ENCODE data around the gene TUB.

TUB gene

DNA sequence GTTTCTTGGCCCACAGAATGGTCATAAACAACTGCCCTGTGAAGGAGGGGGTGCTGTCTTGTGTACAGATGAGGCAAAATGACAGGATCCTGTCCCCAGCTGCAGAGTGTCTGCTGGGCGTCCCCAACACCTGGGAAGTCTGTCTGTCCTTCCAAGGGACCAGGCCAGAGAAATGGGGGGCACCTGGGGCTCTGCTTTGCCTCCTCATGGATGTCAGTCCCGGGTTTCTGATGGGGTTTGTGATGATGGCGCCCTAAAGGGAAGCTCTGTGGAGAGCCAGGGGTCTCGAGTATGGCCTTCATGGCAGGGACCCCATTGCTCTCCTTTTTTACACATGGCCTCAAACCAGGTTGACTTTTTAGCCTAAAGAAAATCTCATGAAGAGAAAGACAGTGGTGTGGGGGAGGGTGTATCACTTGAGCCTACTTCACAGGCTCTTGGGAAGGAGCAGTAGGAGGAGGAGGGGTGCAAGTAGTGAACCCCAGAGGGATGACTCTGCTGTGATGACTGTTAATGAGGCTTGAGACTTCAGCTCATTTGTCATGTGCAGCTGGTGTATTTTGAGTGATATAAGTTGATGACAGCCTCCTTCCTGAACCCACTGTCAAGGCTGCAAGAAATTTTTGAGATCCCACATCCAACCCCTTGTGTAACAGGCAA, 40.6 kb upstream of the TUB start:
- no peak overlapping the region for H3K9ac ChIP-seq (ENCODE audit: low read length)
- no peaks in the 10 kb centered on the region for H4K20me1 ChIP-seq (ENCODE audit: insufficient read depth, low read length)
- H3K4me2 ChIP-seq (ENCODE audit: low read depth, low read length), result no peak overlapping the region
- no peaks in the 10 kb centered on the region for H3K36me3 ChIP-seq (replicated peaks; ENCODE audit: insufficient read depth, low read length)
- H3K9me2 ChIP-seq (replicated peaks; ENCODE audit: insufficient read depth, low read length), result no peaks in the 10 kb centered on the region
- TF ChIP-seq EZH2phosphoT487 (IDR thresholded peaks at IDR 0.05; ENCODE audit: low read length), result no peak
- no peak for TF ChIP-seq EZH2 (optimal IDR thresholded peaks at IDR 0.05; ENCODE audit: low read depth, low read length)
- TF ChIP-seq, protein P1, sequence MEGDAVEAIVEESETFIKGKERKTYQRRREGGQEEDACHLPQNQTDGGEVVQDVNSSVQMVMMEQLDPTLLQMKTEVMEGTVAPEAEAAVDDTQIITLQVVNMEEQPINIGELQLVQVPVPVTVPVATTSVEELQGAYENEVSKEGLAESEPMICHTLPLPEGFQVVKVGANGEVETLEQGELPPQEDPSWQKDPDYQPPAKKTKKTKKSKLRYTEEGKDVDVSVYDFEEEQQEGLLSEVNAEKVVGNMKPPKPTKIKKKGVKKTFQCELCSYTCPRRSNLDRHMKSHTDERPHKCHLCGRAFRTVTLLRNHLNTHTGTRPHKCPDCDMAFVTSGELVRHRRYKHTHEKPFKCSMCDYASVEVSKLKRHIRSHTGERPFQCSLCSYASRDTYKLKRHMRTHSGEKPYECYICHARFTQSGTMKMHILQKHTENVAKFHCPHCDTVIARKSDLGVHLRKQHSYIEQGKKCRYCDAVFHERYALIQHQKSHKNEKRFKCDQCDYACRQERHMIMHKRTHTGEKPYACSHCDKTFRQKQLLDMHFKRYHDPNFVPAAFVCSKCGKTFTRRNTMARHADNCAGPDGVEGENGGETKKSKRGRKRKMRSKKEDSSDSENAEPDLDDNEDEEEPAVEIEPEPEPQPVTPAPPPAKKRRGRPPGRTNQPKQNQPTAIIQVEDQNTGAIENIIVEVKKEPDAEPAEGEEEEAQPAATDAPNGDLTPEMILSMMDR (IDR thresholded peaks at IDR 0.05; ENCODE audit: low read length), result no peak
- H3F3A ChIP-seq (ENCODE audit: insufficient read depth, low read length), result no peaks in the 10 kb centered on the region
- no peak overlapping the region for H3K4me3 ChIP-seq (ENCODE audit: low read length)
- no peak overlapping the region for H2AFZ ChIP-seq (ENCODE audit: low read length)
- DNase-seq, result no peak
- H3K27ac ChIP-seq (ENCODE audit: low read length), result no peak overlapping the region
- H3K4me1 ChIP-seq (ENCODE audit: low read length), result no peaks in the 10 kb centered on the region
- no peaks in the 10 kb centered on the region for H3K79me2 ChIP-seq (ENCODE audit: low read length)
- H3K27me3 ChIP-seq (replicated peaks; ENCODE audit: insufficient read depth, low read length), result no peaks in the 10 kb centered on the region
- no peaks in the 10 kb centered on the region for H3K9me3 ChIP-seq (replicated peaks; ENCODE audit: insufficient read depth, low read length)

DNA sequence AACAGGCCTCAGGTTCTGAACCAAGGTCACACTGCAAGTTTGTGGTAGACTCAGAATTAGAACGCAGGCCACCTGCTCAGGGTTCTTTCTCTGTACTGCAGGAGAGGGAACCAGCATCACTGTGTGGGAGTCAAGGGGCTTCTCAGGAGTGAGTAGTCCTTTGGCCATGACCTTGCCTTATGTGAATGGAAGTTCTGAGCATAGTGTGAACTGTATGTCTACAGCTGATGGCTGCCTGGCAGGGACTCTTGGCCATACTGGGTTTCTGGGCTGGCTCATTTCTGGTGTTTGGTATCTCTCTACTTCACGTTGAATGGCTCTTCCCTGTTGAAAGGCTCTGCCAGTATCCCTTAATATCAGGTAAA, 40.1 kb upstream of the TUB start:
- Histone ChIP-seq H3K4me2 (ENCODE audit: low read depth, low read length) (no peak overlapping the region), H3K9me3 (replicated peaks; ENCODE audit: insufficient read depth, low read length) (no peaks in the 10 kb centered on the region), H4K20me1 (ENCODE audit: insufficient read depth, low read length) (no peaks in the 10 kb centered on the region), H2AFZ (ENCODE audit: low read length) (no peak overlapping the region), H3K27me3 (replicated peaks; ENCODE audit: insufficient read depth, low read length) (no peaks in the 10 kb centered on the region), H3K36me3 (replicated peaks; ENCODE audit: insufficient read depth, low read length) (no peaks in the 10 kb centered on the region), H3F3A (ENCODE audit: insufficient read depth, low read length) (no peaks in the 10 kb centered on the region), H3K9me2 (replicated peaks; ENCODE audit: insufficient read depth, low read length) (no peaks in the 10 kb centered on the region), H3K27ac (ENCODE audit: low read length) (no peak overlapping the region), H3K9ac (ENCODE audit: low read length) (no peak overlapping the region), H3K4me3 (ENCODE audit: low read length) (no peak overlapping the region), H3K4me1 (ENCODE audit: low read length) (no peaks in the 10 kb centered on the region), H3K79me2 (ENCODE audit: low read length) (no peaks in the 10 kb centered on the region)
- no peak for DNase-seq
- no peak for TF ChIP-seq EZH2 (optimal IDR thresholded peaks at IDR 0.05; ENCODE audit: low read depth, low read length)
- no peak for TF ChIP-seq EZH2phosphoT487 (IDR thresholded peaks at IDR 0.05; ENCODE audit: low read length)
- TF ChIP-seq, protein P1 (IDR thresholded peaks at IDR 0.05; ENCODE audit: low read length), result no peak

DNA sequence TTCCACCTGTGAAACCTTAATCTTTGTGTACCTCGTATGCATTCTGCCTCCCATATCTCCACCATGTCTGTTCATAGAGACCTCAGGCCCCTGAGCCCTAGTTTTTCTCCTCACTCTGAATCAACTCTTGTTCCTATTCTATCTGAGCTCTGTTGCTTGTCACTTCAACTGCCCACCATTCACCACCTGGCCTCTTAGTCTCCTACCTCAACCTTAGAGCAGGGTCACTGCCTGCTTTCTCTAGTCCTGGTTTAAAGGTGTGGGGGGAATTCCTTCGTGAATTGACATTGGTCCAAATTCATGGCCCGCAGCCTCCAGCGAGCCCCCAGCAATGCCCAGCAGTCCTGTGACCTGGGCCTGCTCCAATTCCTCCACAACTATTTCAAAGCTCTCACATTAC, 39.4 kb upstream of the TUB start:
- Histone ChIP-seq H3K4me1 (ENCODE audit: low read length) (no peaks in the 10 kb centered on the region), H3K36me3 (replicated peaks; ENCODE audit: insufficient read depth, low read length) (no peaks in the 10 kb centered on the region), H3K9me2 (replicated peaks; ENCODE audit: insufficient read depth, low read length) (no peaks in the 10 kb centered on the region), H4K20me1 (ENCODE audit: insufficient read depth, low read length) (no peaks in the 10 kb centered on the region), H3K4me2 (ENCODE audit: low read depth, low read length) (no peak overlapping the region), H3K4me3 (ENCODE audit: low read length) (no peak overlapping the region), H3F3A (ENCODE audit: insufficient read depth, low read length) (no peaks in the 10 kb centered on the region), H3K27ac (ENCODE audit: low read length) (no peak overlapping the region), H3K9me3 (replicated peaks; ENCODE audit: insufficient read depth, low read length) (no peaks in the 10 kb centered on the region), H3K79me2 (ENCODE audit: low read length) (no peaks in the 10 kb centered on the region), H3K27me3 (replicated peaks; ENCODE audit: insufficient read depth, low read length) (no peaks in the 10 kb centered on the region), H2AFZ (ENCODE audit: low read length) (no peak overlapping the region), H3K9ac (ENCODE audit: low read length) (no peak overlapping the region)
- TF ChIP-seq EZH2 (optimal IDR thresholded peaks at IDR 0.05; ENCODE audit: low read depth, low read length), result no peak
- no peak for DNase-seq

DNA sequence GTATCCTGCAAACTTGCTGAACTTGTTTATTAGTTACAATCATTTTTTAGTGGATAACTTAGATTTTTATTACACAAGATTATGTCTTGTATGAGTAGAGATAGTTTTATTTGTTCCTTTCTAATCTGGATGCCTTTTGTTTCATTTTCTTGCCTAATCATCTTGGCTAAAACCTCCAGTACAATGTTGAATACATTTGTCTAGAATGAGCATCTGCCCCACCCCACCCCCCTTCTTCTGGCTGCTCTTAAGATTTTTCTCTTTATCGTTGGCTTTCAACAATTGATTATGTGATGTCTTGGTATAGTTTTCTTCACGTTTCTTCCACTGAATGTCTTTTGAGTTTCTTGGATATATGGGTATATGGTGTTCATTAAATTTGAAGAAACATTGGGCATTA, 37.3 kb upstream of the TUB start:
- Histone ChIP-seq H3K27me3 (replicated peaks; ENCODE audit: insufficient read depth, low read length) (no peaks in the 10 kb centered on the region), H3K27ac (ENCODE audit: low read length) (no peak overlapping the region), H3K9ac (ENCODE audit: low read length) (no peak overlapping the region), H3K36me3 (replicated peaks; ENCODE audit: insufficient read depth, low read length) (no peaks in the 10 kb centered on the region), H3K4me3 (ENCODE audit: low read length) (no peak overlapping the region), H4K20me1 (ENCODE audit: insufficient read depth, low read length) (no peaks in the 10 kb centered on the region), H3F3A (ENCODE audit: insufficient read depth, low read length) (no peaks in the 10 kb centered on the region), H2AFZ (ENCODE audit: low read length) (no peak overlapping the region), H3K4me2 (ENCODE audit: low read depth, low read length) (no peak overlapping the region), H3K79me2 (ENCODE audit: low read length) (no peaks in the 10 kb centered on the region), H3K9me2 (replicated peaks; ENCODE audit: insufficient read depth, low read length) (no peaks in the 10 kb centered on the region), H3K4me1 (ENCODE audit: low read length) (no peaks in the 10 kb centered on the region), H3K9me3 (replicated peaks; ENCODE audit: insufficient read depth, low read length) (no peaks in the 10 kb centered on the region)
- no peak for DNase-seq
- TF ChIP-seq EZH2phosphoT487 (IDR thresholded peaks at IDR 0.05; ENCODE audit: low read length) (no peak), EZH2 (optimal IDR thresholded peaks at IDR 0.05; ENCODE audit: low read depth, low read length) (no peak)
- TF ChIP-seq, protein P1 (IDR thresholded peaks at IDR 0.05; ENCODE audit: low read length), result no peak

Data from MM.1S (cell line).